ENCODE results near the gene TPST2.
A peak's percentile ranks its signal among the peaks of the same experiment; 100 is the strongest.
"Not testable (repeated sequence)": the region's sequence is repeated elsewhere in the genome, so short reads cannot be mapped to it uniquely, and the experiment has no call there.

TPST2 gene

GRCh38 chr22:26589845-26590736, at the start of gene TPST2:
TPST2 (minus strand) TSS chr22:26590132; CDS start chr22:26541630, 48,502 bp downstream.
- DNase-seq, result peak; percentile 83

GRCh38 chr22:26636296-26636695, 46.4 kb upstream of the TPST2 start:
- no peak for DNase-seq

GRCh38 chr22:26635117-26635516, 45.2 kb upstream of the TPST2 start:
- DNase-seq, result no peak

- no peak for DNase-seq
Observed at GRCh38 chr22:26634189-26634588, 44.3 kb upstream of the TPST2 start.

- no peak for DNase-seq
Observed at GRCh38 chr22:26632422-26633155, 42.7 kb upstream of the TPST2 start.

- DNase-seq, result no peak
Observed at GRCh38 chr22:26631282-26631681, 41.4 kb upstream of the TPST2 start.

- DNase-seq, result no peak
Observed at GRCh38 chr22:26629988-26630761, 40.2 kb upstream of the TPST2 start.

GRCh38 chr22:26624803-26625202, 34.9 kb upstream of the TPST2 start:
- DNase-seq, result no peak

GRCh38 chr22:26623984-26624383, 34.1 kb upstream of the TPST2 start:
- DNase-seq, result no peak

GRCh38 chr22:26621663-26622062, 31.7 kb upstream of the TPST2 start, which contains the start of gene CRYBA4:
CRYBA4 (plus strand) TSS chr22:26621963; CDS start chr22:26622597, 634 bp downstream.
- no peak for DNase-seq

GRCh38 chr22:26620197-26620596, 30.3 kb upstream of the TPST2 start:
- DNase-seq, result no peak

- DNase-seq, result no peak
Observed at GRCh38 chr22:26619510-26619909, 29.6 kb upstream of the TPST2 start.

- no peak for DNase-seq
Observed at GRCh38 chr22:26618455-26618854, 28.5 kb upstream of the TPST2 start.

GRCh38 chr22:26617271-26618199, 27.6 kb upstream of the TPST2 start, which contains the start of gene CRYBB1:
CRYBB1 (minus strand) TSS chr22:26618027; CDS start chr22:26616319, 1,708 bp downstream.
- no peak for DNase-seq

GRCh38 chr22:26616650-26617049, 26.7 kb upstream of the TPST2 start:
- no peak for DNase-seq

GRCh38 chr22:26615830-26616435, 26.0 kb upstream of the TPST2 start:
- no peak for DNase-seq

GRCh38 chr22:26615149-26615548, 25.2 kb upstream of the TPST2 start:
- DNase-seq, result no peak

- DNase-seq, result no peak
Observed at GRCh38 chr22:26614322-26614721, 24.4 kb upstream of the TPST2 start.

GRCh38 chr22:26613753-26614152, 23.8 kb upstream of the TPST2 start:
- not testable (repeated sequence) for DNase-seq

GRCh38 chr22:26612652-26613051, 22.7 kb upstream of the TPST2 start:
- DNase-seq, result no peak

- DNase-seq, result no peak
Observed at GRCh38 chr22:26610996-26611395, 21.1 kb upstream of the TPST2 start.
